Dedifferentiated amniotic fluid mesenchymal stem cell (primary cell): Measurements from ENCODE around the gene RAPSN.

Source experiments
- DNase-seq: peaks from one replicate; pipeline ENCODE4 v3.0.0-alpha.2; 2016; ENCODE audit errors: extremely low spot score

RAPSN gene

GRCh38 chr11:47434011-47434786 lies 14.7 kb downstream of the RAPSN start:
- DNase-seq: no peak

GRCh38 chr11:47433157-47433556 lies 15.8 kb downstream of the RAPSN start:
- DNase-seq: no peak

DNA sequence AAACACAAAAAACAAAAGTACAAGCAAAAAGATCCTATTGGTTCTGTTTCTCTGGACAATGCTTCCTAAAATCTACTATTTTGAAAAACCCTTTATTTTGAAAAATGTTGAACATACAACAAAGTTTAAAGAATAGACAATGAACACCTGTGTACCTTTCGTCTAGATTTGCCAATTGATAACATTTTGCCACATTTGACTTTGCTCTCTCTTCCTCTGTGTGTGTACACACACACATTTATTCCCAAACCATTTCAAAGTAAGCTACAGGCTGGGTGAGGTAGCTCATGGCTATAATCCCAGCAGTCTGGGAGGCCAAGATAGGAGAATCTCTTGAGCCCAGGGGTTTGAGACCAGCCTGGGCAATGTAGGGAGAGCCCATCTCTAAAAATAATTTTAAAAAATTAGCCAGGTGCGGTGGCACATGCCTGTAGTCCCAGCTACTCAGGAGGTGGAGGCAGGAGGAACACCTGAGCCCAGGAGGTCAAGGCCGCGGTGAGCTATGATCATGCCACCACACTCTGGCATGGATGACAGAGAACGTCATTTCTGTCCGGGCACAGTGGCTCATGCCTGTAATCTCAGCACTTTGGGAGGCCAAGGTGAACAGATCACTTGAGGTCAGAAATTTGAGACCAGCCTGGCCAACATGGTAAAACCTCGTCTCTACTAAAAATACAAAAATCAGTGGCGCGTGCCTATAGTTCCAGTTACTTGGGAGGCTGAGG lies 17.4 kb downstream of the RAPSN start:
- DNase-seq: no peak

GRCh38 chr11:47430524-47430923 lies 18.4 kb downstream of the RAPSN start:
- DNase-seq: no peak

DNA sequence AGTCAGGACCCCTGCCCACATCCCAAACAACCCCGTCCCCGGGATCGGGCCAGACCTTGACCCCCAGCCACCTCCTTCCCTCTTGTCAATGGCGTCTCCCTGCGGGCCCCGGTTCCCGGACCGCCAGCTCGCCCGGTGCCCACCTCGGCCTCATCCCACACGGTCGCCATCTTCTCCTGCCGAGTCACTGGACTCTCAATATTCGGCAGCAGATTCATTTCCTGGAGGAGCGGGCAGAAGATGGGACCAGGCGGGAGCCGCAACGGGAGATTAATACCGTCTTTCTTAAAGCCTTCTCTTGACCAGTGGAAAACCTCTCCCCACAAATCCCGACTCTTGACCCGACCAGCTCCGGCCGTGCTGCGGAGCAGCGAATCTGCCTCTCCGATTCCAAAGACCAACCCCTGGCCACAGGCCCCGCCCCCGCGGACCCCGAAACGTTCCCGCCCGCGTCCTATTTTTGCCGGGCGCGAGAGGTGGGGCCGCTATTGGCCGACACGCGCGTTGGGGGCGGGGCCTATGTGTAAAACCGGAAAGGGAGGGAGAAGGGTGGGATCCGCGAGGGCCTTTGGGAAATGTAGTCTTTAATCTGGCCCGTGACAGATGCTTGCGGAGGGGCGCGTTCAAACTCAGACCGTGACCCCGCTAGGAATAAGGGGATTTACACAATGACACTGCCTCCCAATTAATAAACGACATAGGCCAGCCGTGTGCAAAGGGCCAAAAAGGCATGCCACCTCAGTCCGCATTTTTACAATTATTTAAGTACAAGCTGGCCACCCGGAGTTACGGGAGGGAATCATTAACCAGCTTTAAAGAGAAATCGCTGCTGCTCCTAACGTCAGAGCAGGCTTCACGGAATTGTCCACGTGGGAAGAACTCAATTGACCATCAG lies 22.6 kb downstream of the RAPSN start, which contains the start of gene PSMC3:
TSS of gene PSMC3 (minus strand) at position 378 of the 895 bp plus-strand sequence. CDS start at position 218, 160 bp downstream.
- peak; percentile 97 for DNase-seq

GRCh38 chr11:47425611-47426010 lies 23.3 kb downstream of the RAPSN start:
- DNase-seq: no peak

DNA sequence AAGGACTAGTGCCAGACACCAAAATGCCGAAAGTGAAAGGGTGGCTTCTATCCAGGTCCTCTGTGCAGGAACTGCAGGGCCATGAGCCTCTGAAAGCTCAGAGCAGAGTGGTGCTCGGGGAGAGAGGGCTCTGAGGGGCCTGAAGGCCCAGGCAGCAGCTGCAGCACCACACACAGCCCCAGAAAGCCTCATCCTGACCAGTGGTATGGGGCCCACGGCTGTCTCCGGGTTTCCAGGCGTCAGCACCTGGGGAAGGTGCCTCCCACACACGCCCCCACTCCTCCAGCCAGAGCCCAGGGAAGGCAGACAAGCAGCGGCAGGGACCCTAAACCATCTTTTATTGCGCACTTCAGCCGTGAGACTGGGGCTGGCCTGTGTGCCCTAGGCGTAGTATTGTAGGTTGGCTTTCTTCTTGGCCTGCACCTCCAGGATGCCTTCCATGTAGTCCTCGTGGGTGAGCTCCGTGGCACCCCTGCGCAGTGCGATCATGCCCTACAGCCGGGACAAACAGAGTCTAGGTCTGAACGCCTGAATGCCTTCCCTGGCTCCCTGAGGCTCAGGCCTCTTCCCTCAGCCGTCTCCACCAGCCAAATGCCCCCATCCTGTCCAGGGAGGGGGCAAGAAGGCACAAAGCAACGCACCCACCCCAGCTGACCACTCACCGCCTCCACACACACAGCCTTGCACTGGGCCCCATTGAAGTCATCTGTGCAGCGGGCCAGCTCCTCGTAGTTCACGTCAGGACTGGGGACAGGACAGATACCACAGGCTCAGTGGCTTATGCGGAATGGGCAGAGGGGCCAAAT lies 30.3 kb downstream of the RAPSN start:
- DNase-seq: no peak

GRCh38 chr11:47417712-47418111 lies 31.2 kb downstream of the RAPSN start:
- no peak for DNase-seq

- peak; percentile 95 for DNase-seq
Observed at GRCh38 chr11:47415949-47416472, 32.9 kb downstream of the RAPSN start.

GRCh38 chr11:47415091-47415854 lies 33.7 kb downstream of the RAPSN start:
- DNase-seq: no peak

- DNase-seq: no peak
Observed at GRCh38 chr11:47414685-47415070, 34.3 kb downstream of the RAPSN start.

GRCh38 chr11:47413908-47414684 lies 34.8 kb downstream of the RAPSN start:
- no peak for DNase-seq

GRCh38 chr11:47413351-47413750 lies 35.6 kb downstream of the RAPSN start:
- DNase-seq: no peak

DNA sequence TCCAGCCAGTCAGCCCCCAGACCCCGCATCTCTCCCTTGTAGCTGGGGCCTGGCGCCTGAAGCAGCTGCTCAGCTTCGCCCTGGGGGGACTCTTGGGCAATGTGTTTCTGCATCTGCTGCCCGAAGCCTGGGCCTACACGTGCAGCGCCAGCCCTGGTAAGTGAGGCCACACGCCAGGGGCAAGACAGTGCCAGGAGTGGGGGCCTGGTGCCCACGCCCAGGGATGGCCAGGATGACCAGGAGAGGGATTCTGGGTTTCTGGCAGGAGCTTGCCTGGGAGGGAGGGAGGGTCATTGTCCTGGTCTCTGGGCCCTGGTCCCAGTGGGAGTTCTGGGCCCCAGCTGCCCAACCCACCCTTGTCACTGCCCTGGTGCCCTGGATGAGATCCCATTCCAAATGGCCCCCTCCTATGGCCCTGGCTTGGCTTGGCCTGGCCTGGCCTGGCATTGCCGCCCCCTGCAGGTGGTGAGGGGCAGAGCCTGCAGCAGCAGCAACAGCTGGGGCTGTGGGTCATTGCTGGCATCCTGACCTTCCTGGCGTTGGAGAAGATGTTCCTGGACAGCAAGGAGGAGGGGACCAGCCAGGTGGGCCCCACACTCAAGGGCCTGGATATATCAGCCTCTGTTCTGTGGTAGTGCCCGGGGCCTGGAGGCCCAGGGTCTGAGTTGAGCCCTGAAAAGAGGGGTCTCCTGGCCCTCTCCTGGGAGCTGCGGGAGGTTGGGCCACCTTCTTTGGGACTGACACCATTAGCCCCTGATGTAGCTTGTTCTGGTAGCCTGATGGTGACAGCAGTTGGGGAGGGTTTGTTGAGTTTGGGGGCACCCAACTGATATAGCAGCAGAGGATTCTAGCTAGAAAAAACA lies 36.8 kb downstream of the RAPSN start:
- DNase-seq: no peak

GRCh38 chr11:47410370-47411264 lies 38.3 kb downstream of the RAPSN start:
- no peak for DNase-seq

GRCh38 chr11:47409440-47410369 lies 39.2 kb downstream of the RAPSN start:
- DNase-seq: no peak
